Mammary epithelial cell (primary cell): ENCODE results near the gene LURAP1L.

Experiments
- EZH2 ChIP-seq: IDR thresholded peaks from 2 replicates; pipeline ENCODE4 v1.6.1; 2012; ENCODE audit warnings: low read length, inconsistent platforms, borderline replicate concordance
- TF ChIP-seq, protein P1 (sequence below), 2 donors: IDR thresholded peaks in 1 of 2; conservative IDR thresholded peaks in 1 of 2; 2 replicates each; pipeline ENCODE4 v1.5.1; 2011 to 2012; ENCODE audit warnings: inconsistent platforms in 2 of 2, low read length in 2 of 2, mild to moderate bottlenecking in 2 of 2, control low read depth in 1 of 2, low read depth in 1 of 2; ENCODE audit not compliant: insufficient read depth in 1 of 2; ENCODE audit errors: extremely low read depth in 1 of 2

DNA sequence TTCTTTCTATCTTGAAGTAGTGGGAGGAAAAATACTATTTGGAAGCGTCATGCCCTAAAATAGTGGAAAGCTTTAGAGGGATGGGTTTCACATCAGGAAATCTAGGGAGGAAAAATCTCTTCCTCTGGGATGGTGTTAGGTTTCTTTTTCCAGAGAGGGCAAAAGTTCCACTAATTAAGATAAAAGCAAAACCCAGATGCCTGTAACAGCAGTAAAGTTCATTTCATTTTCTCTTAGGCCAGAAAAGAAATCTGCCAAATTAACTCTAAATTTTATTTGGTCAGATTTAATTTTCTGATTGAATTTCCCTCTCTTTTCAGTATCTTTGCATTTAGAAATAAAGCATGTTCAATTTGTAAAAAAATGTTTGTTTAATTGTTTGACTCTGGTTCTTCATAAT lies 88.8 kb downstream of the LURAP1L start:
- TF ChIP-seq, protein P1, sequence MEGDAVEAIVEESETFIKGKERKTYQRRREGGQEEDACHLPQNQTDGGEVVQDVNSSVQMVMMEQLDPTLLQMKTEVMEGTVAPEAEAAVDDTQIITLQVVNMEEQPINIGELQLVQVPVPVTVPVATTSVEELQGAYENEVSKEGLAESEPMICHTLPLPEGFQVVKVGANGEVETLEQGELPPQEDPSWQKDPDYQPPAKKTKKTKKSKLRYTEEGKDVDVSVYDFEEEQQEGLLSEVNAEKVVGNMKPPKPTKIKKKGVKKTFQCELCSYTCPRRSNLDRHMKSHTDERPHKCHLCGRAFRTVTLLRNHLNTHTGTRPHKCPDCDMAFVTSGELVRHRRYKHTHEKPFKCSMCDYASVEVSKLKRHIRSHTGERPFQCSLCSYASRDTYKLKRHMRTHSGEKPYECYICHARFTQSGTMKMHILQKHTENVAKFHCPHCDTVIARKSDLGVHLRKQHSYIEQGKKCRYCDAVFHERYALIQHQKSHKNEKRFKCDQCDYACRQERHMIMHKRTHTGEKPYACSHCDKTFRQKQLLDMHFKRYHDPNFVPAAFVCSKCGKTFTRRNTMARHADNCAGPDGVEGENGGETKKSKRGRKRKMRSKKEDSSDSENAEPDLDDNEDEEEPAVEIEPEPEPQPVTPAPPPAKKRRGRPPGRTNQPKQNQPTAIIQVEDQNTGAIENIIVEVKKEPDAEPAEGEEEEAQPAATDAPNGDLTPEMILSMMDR (conservative IDR thresholded peaks at IDR 0.05 in 1 of 2, IDR thresholded peaks at IDR 0.05 in 1 of 2; ENCODE audit: extremely low read depth in 1 of 2, insufficient read depth in 1 of 2, low read depth in 1 of 2, low read length in 2 of 2), result no peak
- TF ChIP-seq EZH2, result no peak
